Gastrocnemius medialis (tissue), 4 donors: Measurements from ENCODE around the gene RPL7L1.

Experiments used
- POLR2A ChIP-seq, 2 donors: fragments of 450-650 bp; IDR thresholded peaks; one replicate each; pipeline ENCODE4 v1.6.1; 2017; ENCODE audit warnings: antibody characterized with exemption in 2 of 2, mild to moderate bottlenecking in 2 of 2, moderate library complexity in 2 of 2
- TF ChIP-seq, protein P1 (sequence below), 5 experiments: fragments of 450-650 bp in 3 of 5; fragments of 200-600 bp in 2 of 5; sonication (generic) in 2 of 5; IDR thresholded peaks in 4 of 5; conservative IDR thresholded peaks in 1 of 5; 1 replicate in 4 of 5; 2 replicates in 1 of 5; pipeline ENCODE4 v1.5.1; 2016 to 2019; ENCODE audit warnings: antibody characterized with exemption in 5 of 5, mild to moderate bottlenecking in 3 of 5, moderate library complexity in 3 of 5

DNA sequence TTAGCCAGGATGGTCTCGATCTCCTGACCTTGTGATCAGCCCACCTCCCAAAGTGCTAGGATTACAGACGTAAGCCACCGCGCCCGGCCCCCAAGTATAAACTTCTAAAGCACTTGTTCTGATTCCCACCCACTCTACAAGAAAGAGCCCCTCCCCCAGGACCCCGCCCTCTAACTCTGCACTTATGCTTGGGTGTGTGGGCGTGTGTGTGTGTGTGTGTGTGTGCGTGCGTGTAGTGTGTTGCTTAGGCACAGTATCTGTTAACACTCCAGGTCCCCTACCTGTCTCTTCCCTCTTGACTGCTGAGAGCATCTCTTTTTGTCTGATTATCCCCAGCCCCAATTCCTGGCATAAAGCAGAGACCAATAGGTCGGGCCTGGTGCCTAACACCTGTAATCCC lies 30.4 kb downstream of the RPL7L1 start:
- TF ChIP-seq, protein P1, sequence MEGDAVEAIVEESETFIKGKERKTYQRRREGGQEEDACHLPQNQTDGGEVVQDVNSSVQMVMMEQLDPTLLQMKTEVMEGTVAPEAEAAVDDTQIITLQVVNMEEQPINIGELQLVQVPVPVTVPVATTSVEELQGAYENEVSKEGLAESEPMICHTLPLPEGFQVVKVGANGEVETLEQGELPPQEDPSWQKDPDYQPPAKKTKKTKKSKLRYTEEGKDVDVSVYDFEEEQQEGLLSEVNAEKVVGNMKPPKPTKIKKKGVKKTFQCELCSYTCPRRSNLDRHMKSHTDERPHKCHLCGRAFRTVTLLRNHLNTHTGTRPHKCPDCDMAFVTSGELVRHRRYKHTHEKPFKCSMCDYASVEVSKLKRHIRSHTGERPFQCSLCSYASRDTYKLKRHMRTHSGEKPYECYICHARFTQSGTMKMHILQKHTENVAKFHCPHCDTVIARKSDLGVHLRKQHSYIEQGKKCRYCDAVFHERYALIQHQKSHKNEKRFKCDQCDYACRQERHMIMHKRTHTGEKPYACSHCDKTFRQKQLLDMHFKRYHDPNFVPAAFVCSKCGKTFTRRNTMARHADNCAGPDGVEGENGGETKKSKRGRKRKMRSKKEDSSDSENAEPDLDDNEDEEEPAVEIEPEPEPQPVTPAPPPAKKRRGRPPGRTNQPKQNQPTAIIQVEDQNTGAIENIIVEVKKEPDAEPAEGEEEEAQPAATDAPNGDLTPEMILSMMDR (IDR thresholded peaks at IDR 0.05 in 4 of 5, conservative IDR thresholded peaks at IDR 0.05 in 1 of 5), result no peak
- no peak for TF ChIP-seq POLR2A (IDR thresholded peaks at IDR 0.05)
